ACC112 (cell line): ENCODE measurements around the gene FGD3.

Source experiments
- H2AFZ ChIP-seq: fragments of 200-600 bp; sonication (generic); one replicate; pipeline ENCODE4 v1.6.0; 2017; ENCODE audit warnings: antibody characterized with exemption, low read length; ENCODE audit not compliant: unreplicated experiment
- H3K27ac ChIP-seq: fragments of 200-600 bp; sonication (generic); 2 replicates; pipeline ENCODE4 v1.5.1; 2014; ENCODE audit warnings: low read depth, mild to moderate bottlenecking, antibody characterized with exemption, low read length, moderate library complexity
- H3K27me3 ChIP-seq: fragments of 200-600 bp; sonication (generic); 2 replicates; pipeline ENCODE4 v1.6.1; 2014; ENCODE audit warnings: mild to moderate bottlenecking, antibody characterized with exemption, low read length, moderate library complexity, mixed read lengths; ENCODE audit not compliant: insufficient read depth
- H3K36me3 ChIP-seq: fragments of 200-600 bp; sonication (generic); 2 replicates; pipeline ENCODE4 v1.6.1; 2016; ENCODE audit warnings: mild to moderate bottlenecking, antibody characterized with exemption, low read length, moderate library complexity, mixed read lengths; ENCODE audit not compliant: insufficient read depth
- H3K4me1 ChIP-seq: fragments of 200-600 bp; sonication (generic); one replicate; pipeline ENCODE4 v1.6.1; 2016; ENCODE audit warnings: low read length, mixed read lengths; ENCODE audit not compliant: insufficient read depth, unreplicated experiment, control insufficient read depth
- H3K4me3 ChIP-seq: fragments of 200-600 bp; sonication (generic); 2 replicates; pipeline ENCODE4 v1.5.1; 2014; ENCODE audit warnings: mild to moderate bottlenecking, low read depth, low read length
- H3K79me2 ChIP-seq: fragments of 200-600 bp; sonication (generic); one replicate; pipeline ENCODE4 v1.6.0; 2016; ENCODE audit warnings: low read length; ENCODE audit not compliant: control insufficient read depth, unreplicated experiment, insufficient read depth

Gene FGD3

GRCh38 chr9:93068956-93069355 lies 121.6 kb downstream of the FGD3 start:
- Histone ChIP-seq H2AFZ (no peak overlapping the region), H3K36me3 (no peaks in the 10 kb centered on the region), H3K4me1 (peaks cover 8% of the 10 kb centered on the region), H3K4me3 (no peak overlapping the region), H3K27me3 (no peaks in the 10 kb centered on the region), H3K27ac (no peak overlapping the region), H3K79me2 (no peaks in the 10 kb centered on the region)

- H3K79me2 ChIP-seq = no peaks in the 10 kb centered on the region
- H3K36me3 ChIP-seq = no peaks in the 10 kb centered on the region
Measured at GRCh38 chr9:93071464-93071863, 124.1 kb downstream of the FGD3 start.

GRCh38 chr9:93072383-93072795 lies 125.1 kb downstream of the FGD3 start:
- Histone ChIP-seq H3K79me2 (no peaks in the 10 kb centered on the region), H3K4me1 (peaks cover 8% of the 10 kb centered on the region), H3K27me3 (no peaks in the 10 kb centered on the region), H3K4me3 (no peak overlapping the region), H2AFZ (no peak overlapping the region), H3K36me3 (no peaks in the 10 kb centered on the region), H3K27ac (no peak overlapping the region)

More at GRCh38 chr9:93071464-93071863, 124.1 kb downstream of the FGD3 start:
- no peak overlapping the region for H3K4me3 ChIP-seq
- H3K27me3 ChIP-seq = no peaks in the 10 kb centered on the region
- no peak overlapping the region for H3K27ac ChIP-seq
- peaks cover 8% of the 10 kb centered on the region for H3K4me1 ChIP-seq
- no peak overlapping the region for H2AFZ ChIP-seq

GRCh38 chr9:93076101-93076791 lies 128.9 kb downstream of the FGD3 start:
- H3K27me3 ChIP-seq = no peaks in the 10 kb centered on the region
- no peak overlapping the region for H2AFZ ChIP-seq
- H3K27ac ChIP-seq = no peak overlapping the region
- H3K4me1 ChIP-seq = peaks cover 8% of the 10 kb centered on the region
- H3K4me3 ChIP-seq = no peak overlapping the region
- H3K36me3 ChIP-seq = no peaks in the 10 kb centered on the region
- H3K79me2 ChIP-seq = no peaks in the 10 kb centered on the region

- Histone ChIP-seq H3K4me1 (peaks cover 8% of the 10 kb centered on the region), H3K4me3 (no peak overlapping the region), H3K27ac (no peak overlapping the region), H3K36me3 (no peaks in the 10 kb centered on the region), H3K79me2 (no peaks in the 10 kb centered on the region), H3K27me3 (no peaks in the 10 kb centered on the region), H2AFZ (no peak overlapping the region)
Measured at GRCh38 chr9:93076792-93077128, 129.4 kb downstream of the FGD3 start.

- Histone ChIP-seq H3K36me3 (no peaks in the 10 kb centered on the region), H3K27ac (no peak overlapping the region), H3K4me1 (peaks cover 5% of the 10 kb centered on the region), H3K4me3 (no peak overlapping the region), H3K27me3 (no peaks in the 10 kb centered on the region), H3K79me2 (no peaks in the 10 kb centered on the region), H2AFZ (no peak overlapping the region)
Measured at GRCh38 chr9:93077367-93077766, 130.0 kb downstream of the FGD3 start.

GRCh38 chr9:93077811-93078210 lies 130.5 kb downstream of the FGD3 start:
- Histone ChIP-seq H3K4me3 (no peak overlapping the region), H2AFZ (no peak overlapping the region), H3K36me3 (no peaks in the 10 kb centered on the region), H3K27me3 (no peaks in the 10 kb centered on the region), H3K4me1 (peaks cover under 1% of the 10 kb centered on the region), H3K27ac (no peak overlapping the region), H3K79me2 (no peaks in the 10 kb centered on the region)

- H3K4me3 ChIP-seq = no peak overlapping the region
- no peaks in the 10 kb centered on the region for H3K4me1 ChIP-seq
- H3K27ac ChIP-seq = no peak overlapping the region
- H3K27me3 ChIP-seq = no peaks in the 10 kb centered on the region
- H3K79me2 ChIP-seq = no peaks in the 10 kb centered on the region
- no peak overlapping the region for H2AFZ ChIP-seq
- H3K36me3 ChIP-seq = no peaks in the 10 kb centered on the region
Measured at GRCh38 chr9:93079371-93079770, 132.0 kb downstream of the FGD3 start.

- Histone ChIP-seq H3K27me3 (no peaks in the 10 kb centered on the region), H3K4me1 (no peaks in the 10 kb centered on the region), H3K4me3 (no peak overlapping the region), H2AFZ (no peak overlapping the region), H3K27ac (no peak overlapping the region), H3K36me3 (no peaks in the 10 kb centered on the region), H3K79me2 (no peaks in the 10 kb centered on the region)
Measured at GRCh38 chr9:93080406-93080805, 133.1 kb downstream of the FGD3 start.

- Histone ChIP-seq H3K36me3 (no peaks in the 10 kb centered on the region), H3K4me3 (no peak overlapping the region), H3K27ac (no peak overlapping the region), H3K4me1 (no peaks in the 10 kb centered on the region), H3K27me3 (no peaks in the 10 kb centered on the region), H3K79me2 (no peaks in the 10 kb centered on the region), H2AFZ (no peak overlapping the region)
Measured at GRCh38 chr9:93081081-93081529, 133.8 kb downstream of the FGD3 start.

GRCh38 chr9:93081931-93082330 lies 134.6 kb downstream of the FGD3 start:
- Histone ChIP-seq H3K36me3 (no peaks in the 10 kb centered on the region), H3K4me1 (no peaks in the 10 kb centered on the region), H3K79me2 (no peaks in the 10 kb centered on the region), H3K27me3 (no peaks in the 10 kb centered on the region), H2AFZ (no peak overlapping the region), H3K4me3 (no peak overlapping the region), H3K27ac (peak overlapping the region; percentile 36)
